Neutrophil (primary cell): ENCODE measurements around the gene GPC4.

Experiments used
- H3K27ac ChIP-seq: fragments of 200-600 bp; sonication (generic); 2 replicates; pipeline ENCODE4 v1.5.1; 2016; ENCODE audit warnings: mild to moderate bottlenecking, moderate library complexity
- H3K27me3 ChIP-seq: fragments of 200-600 bp; sonication (generic); 2 replicates; pipeline ENCODE4 v1.6.0; 2016; ENCODE audit warnings: mild to moderate bottlenecking
- H3K36me3 ChIP-seq: fragments of 200-600 bp; sonication (generic); 2 replicates; pipeline ENCODE4 v1.5.1; 2017
- H3K4me1 ChIP-seq, 2 experiments: fragments of 200-600 bp in 1 of 2; sonication (generic) in 1 of 2; 1 replicate in 1 of 2; 2 replicates in 1 of 2; pipeline versions ENCODE4 v1.5.1 to v1.6.1; 2013 to 2016; ENCODE audit warnings: low read depth in 1 of 2, low read length in 1 of 2, mild to moderate bottlenecking in 1 of 2, moderate library complexity in 1 of 2; ENCODE audit not compliant: control insufficient read depth in 1 of 2, insufficient read depth in 1 of 2
- H3K4me3 ChIP-seq, 2 experiments: fragments of 200-600 bp in 1 of 2; sonication (generic) in 1 of 2; 1 replicate in 1 of 2; 2 replicates in 1 of 2; pipeline ENCODE4 v1.5.1; 2013 to 2016; ENCODE audit warnings: low read depth in 1 of 2, low read length in 1 of 2, mild to moderate bottlenecking in 1 of 2, moderate library complexity in 1 of 2
- H3K9me3 ChIP-seq: fragments of 200-600 bp; sonication (generic); 2 replicates; pipeline ENCODE4 v1.5.1; 2016
- TF ChIP-seq, protein P1 (sequence below): fragments of 200-600 bp; sonication (generic); IDR thresholded peaks from 2 replicates; pipeline ENCODE4 v1.5.1; 2016; ENCODE audit warnings: antibody characterized with exemption

The GPC4 gene

DNA sequence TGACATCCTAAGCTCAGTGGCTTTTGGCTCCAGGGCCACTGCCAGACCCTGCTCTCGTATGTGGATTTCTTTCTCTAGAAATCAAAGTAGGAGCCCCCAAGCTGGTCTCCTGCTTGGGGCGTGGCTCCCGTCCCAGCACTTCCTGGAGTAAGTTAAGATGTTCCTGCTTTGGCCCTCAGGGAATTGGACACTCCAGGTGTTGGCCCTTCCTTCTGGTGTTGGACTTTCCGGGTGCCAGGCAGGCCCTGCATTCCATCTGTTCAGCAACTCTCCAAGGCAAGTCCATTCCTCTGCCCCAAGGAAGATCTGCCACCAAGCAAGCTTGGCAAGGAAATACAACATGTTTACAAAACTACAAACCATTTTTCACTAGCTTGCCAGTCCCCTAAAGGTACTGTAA, 22.1 kb upstream of the GPC4 start:
- Histone ChIP-seq H3K9me3 (no peaks in the 10 kb centered on the region), H3K4me1 (no peaks in the 10 kb centered on the region), H3K36me3 (no peaks in the 10 kb centered on the region), H3K27me3 (no peaks in the 10 kb centered on the region), H3K4me3 (no peak overlapping the region), H3K27ac (no peak overlapping the region)
- TF ChIP-seq, protein P1, sequence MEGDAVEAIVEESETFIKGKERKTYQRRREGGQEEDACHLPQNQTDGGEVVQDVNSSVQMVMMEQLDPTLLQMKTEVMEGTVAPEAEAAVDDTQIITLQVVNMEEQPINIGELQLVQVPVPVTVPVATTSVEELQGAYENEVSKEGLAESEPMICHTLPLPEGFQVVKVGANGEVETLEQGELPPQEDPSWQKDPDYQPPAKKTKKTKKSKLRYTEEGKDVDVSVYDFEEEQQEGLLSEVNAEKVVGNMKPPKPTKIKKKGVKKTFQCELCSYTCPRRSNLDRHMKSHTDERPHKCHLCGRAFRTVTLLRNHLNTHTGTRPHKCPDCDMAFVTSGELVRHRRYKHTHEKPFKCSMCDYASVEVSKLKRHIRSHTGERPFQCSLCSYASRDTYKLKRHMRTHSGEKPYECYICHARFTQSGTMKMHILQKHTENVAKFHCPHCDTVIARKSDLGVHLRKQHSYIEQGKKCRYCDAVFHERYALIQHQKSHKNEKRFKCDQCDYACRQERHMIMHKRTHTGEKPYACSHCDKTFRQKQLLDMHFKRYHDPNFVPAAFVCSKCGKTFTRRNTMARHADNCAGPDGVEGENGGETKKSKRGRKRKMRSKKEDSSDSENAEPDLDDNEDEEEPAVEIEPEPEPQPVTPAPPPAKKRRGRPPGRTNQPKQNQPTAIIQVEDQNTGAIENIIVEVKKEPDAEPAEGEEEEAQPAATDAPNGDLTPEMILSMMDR: no peak

DNA sequence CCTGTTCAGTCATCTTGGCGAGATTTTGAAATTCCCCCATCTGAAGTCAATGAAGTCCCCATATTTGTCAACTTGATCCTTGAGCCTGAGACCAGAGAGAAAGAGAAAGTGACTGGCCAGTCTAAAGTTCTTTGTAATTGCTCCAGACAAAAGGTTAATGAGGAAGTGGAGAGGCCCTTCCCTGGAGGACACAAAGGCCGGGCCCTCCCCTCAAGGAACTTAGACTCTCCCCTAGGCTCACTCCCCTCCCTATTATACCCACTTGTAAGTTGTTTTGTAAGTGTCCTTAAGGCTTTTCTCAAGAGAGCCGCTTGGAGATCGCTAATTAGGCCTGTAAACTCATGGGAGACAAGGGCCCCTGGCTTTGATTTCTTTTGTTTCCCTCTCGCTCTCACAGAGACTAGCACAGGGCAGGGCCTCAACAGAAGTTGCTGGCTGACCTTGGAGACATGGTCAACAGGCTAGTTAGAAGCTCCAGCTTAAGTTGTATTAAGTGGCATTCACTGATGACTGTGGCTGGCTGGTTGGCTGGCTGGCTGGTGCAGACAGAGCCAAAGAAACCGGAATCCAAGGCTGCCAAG, 20.3 kb upstream of the GPC4 start:
- Histone ChIP-seq H3K27ac (no peak overlapping the region), H3K36me3 (no peaks in the 10 kb centered on the region), H3K9me3 (no peaks in the 10 kb centered on the region), H3K27me3 (no peaks in the 10 kb centered on the region), H3K4me3 (no peak overlapping the region), H3K4me1 (no peaks in the 10 kb centered on the region)
- TF ChIP-seq, protein P1: no peak

DNA sequence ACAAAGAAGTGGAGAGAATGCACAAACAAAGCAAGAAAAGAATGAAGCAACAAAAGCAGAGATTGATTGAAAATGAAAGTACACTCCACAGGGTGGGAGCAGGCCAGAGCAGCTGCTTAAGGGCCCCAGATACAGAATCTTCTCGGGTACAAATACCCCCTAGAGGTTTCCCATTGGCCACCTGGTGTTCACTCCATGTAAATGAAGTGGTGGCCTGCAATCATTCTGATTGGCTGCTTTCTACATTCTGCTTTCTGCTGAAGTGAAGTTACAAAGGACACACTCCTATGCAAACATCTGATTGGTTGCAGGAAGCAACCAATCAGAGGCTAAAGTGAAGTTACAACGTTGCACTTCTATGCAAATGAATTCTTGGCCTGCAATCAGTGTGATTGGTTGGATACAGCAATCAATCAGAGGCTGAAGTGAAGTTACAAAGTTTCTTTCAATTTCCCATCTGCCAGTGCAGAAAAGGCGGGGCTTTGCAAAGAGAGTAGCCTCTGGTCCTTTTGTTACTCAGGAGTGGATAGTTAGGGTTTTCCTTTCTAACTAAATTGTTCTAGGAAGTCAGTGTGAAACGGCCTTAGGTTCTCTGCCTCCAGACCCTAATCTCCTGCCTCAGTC, 19.0 kb upstream of the GPC4 start:
- H3K27ac ChIP-seq: no peak overlapping the region
- H3K4me1 ChIP-seq: no peaks in the 10 kb centered on the region
- no peaks in the 10 kb centered on the region for H3K27me3 ChIP-seq
- no peaks in the 10 kb centered on the region for H3K9me3 ChIP-seq
- no peaks in the 10 kb centered on the region for H3K36me3 ChIP-seq
- TF ChIP-seq, protein P1: no peak
- H3K4me3 ChIP-seq: no peak overlapping the region

DNA sequence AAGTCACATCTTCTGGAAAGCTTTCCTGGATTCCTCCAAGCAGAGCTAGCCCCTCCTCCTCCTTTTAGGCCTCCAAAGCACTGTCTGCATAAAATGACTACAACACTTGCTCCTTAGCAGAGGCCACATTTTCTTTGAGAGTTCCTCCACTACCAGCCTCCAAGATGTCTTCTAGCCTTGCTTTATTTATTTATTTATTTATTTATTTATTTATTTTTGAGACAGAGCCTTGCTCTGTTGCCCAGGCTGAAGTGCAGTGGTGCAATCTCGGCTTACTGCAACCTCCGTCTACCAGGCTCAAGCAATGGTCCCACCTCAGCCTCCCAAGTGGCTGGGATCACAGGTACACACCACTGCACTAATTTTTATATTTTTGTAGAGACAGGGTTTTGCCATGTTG, 4.6 kb upstream of the GPC4 start:
- Histone ChIP-seq H3K27me3 (peaks cover 47% of the 10 kb centered on the region), H3K4me3 (no peak overlapping the region), H3K27ac (no peak overlapping the region), H3K9me3 (no peaks in the 10 kb centered on the region), H3K36me3 (no peaks in the 10 kb centered on the region), H3K4me1 (peaks cover 0 to 11% of the 10 kb centered on the region in 2 experiments)
- TF ChIP-seq, protein P1: no peak

DNA sequence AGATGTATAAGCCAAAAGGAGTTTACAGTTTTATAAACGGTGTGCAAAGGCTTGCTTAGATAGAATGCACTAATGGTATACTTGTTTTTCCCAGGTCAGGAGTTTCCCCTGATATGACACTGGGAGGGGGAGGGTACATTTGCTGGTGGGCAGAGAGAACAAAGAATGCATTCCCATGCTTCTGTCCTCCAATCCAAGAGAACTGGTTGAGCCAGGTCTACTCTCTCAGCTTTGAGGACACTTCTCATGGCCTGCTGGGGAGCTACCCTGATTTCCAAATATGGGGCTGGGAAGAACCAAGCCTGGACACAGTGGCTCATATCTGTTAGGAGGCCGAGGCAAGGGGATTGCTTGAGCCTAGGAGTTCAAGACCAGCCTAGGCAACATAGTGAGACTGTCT, 3.3 kb upstream of the GPC4 start:
- H3K9me3 ChIP-seq: no peaks in the 10 kb centered on the region
- TF ChIP-seq, protein P1: no peak
- H3K27me3 ChIP-seq: peaks cover 61% of the 10 kb centered on the region
- H3K36me3 ChIP-seq: no peaks in the 10 kb centered on the region
- H3K27ac ChIP-seq: no peak overlapping the region
- peaks cover 0 to 12% of the 10 kb centered on the region in 2 experiments for H3K4me1 ChIP-seq
- H3K4me3 ChIP-seq: no peak overlapping the region
